Bone marrow (tissue), 2 donors: ENCODE results near the gene SMC1B.
"Not testable (repeated sequence)": the region's sequence is repeated elsewhere in the genome, so short reads cannot be mapped to it uniquely, and the experiment has no call there.

Experiments used
- DNase-seq, 2 donors: peaks; one replicate each; lab custom pipeline; 2025; lab: John Stamatoyannopoulos, UW

Gene SMC1B

GRCh38 chr22:45442116-45442515 lies 28.7 kb upstream of the SMC1B start:
- DNase-seq: no peak

GRCh38 chr22:45441138-45441537 lies 27.7 kb upstream of the SMC1B start:
- no peak for DNase-seq

GRCh38 chr22:45440688-45441087 lies 27.3 kb upstream of the SMC1B start:
- not testable (repeated sequence) for DNase-seq

- DNase-seq: no peak
Observed at GRCh38 chr22:45438336-45438735, 24.9 kb upstream of the SMC1B start.

GRCh38 chr22:45436871-45437517 lies 23.6 kb upstream of the SMC1B start:
- DNase-seq: not testable (repeated sequence)

GRCh38 chr22:45435544-45436139 lies 22.2 kb upstream of the SMC1B start:
- DNase-seq: peak; percentile 57 to 78

- no peak for DNase-seq
Observed at GRCh38 chr22:45434981-45435380, 21.6 kb upstream of the SMC1B start.

- DNase-seq: no peak
Observed at GRCh38 chr22:45430871-45431270, 17.5 kb upstream of the SMC1B start.

- no peak for DNase-seq
Observed at GRCh38 chr22:45429981-45430775, 16.8 kb upstream of the SMC1B start.

- no peak for DNase-seq
Observed at GRCh38 chr22:45429424-45429823, 16.0 kb upstream of the SMC1B start.

GRCh38 chr22:45428391-45429385 lies 15.3 kb upstream of the SMC1B start:
- no peak for DNase-seq

GRCh38 chr22:45427114-45427513 lies 13.7 kb upstream of the SMC1B start:
- no peak for DNase-seq

GRCh38 chr22:45426387-45426786 lies 13.0 kb upstream of the SMC1B start:
- DNase-seq: no peak

GRCh38 chr22:45425531-45426265 lies 12.3 kb upstream of the SMC1B start:
- DNase-seq: no peak

GRCh38 chr22:45425101-45425500 lies 11.7 kb upstream of the SMC1B start:
- no peak for DNase-seq

- no peak for DNase-seq
Observed at GRCh38 chr22:45424241-45424731, 10.9 kb upstream of the SMC1B start.

GRCh38 chr22:45423524-45423923 lies 10.1 kb upstream of the SMC1B start:
- DNase-seq: no peak

GRCh38 chr22:45422237-45422983 lies 9.0 kb upstream of the SMC1B start:
- DNase-seq: no peak

GRCh38 chr22:45421349-45422055 lies 8.1 kb upstream of the SMC1B start:
- DNase-seq: no peak

- DNase-seq: no peak
Observed at GRCh38 chr22:45420539-45420938, 7.1 kb upstream of the SMC1B start.
